Naive thymus-derived CD8-positive, alpha-beta T cell (primary cell): ENCODE data around the gene S100PBP. TPM values are rescaled to one million over a fixed set of nuclear protein-coding genes. Genes with fewer than 3 reads are reported as not detected.
A peak's percentile ranks its signal among the peaks of the same experiment; 100 is the strongest.
"Not testable (repeated sequence)": the region's sequence is repeated elsewhere in the genome, so short reads cannot be mapped to it uniquely, and the experiment has no call there.

ENCODE experiments used
- ATAC-seq, 2 donors: fragments of 150-1000 bp; cut with Tn5 transposase in 1 of 2; sonication (Bioruptor Pico), chemical (Tn5 transposase) in 1 of 2; 1 replicate in 1 of 2; 2 replicates in 1 of 2; pipeline ENCODE4 v1.10.0; 2021; ENCODE audit warnings: mild to moderate bottlenecking in 2 of 2, moderate library complexity in 2 of 2
- POLR2A ChIA-PET: fragments of 350-600 bp; sonication (Branson Sonifier 250); formaldehyde crosslinking; loops from one replicate; lab custom pipeline; 2021; ENCODE audit warnings: antibody characterized with exemption; lab: Charles Lee
- DNase-seq, 10 donors: peaks; one replicate each; pipeline versions ENCODE4 v3.0.0 to v3.0.0-alpha.2; 2020 to 2022
- H3K27ac Mint-ChIP-seq, 10 donors: one replicate each; pipeline ENCODE4 v1.8.0; 2020 to 2022; ENCODE audit warnings: mild to moderate bottlenecking in 10 of 10, mixed read lengths in 10 of 10, moderate library complexity in 4 of 10, inconsistent platforms in 1 of 10
- H3K27me3 Mint-ChIP-seq, 5 donors: one replicate each; pipeline ENCODE4 v1.8.0; 2021 to 2022; ENCODE audit warnings: mixed read lengths in 5 of 5
- H3K36me3 Mint-ChIP-seq, 3 donors: one replicate each; pipeline ENCODE4 v1.8.0; 2020 to 2022; ENCODE audit warnings: mixed read lengths in 3 of 3, mild to moderate bottlenecking in 2 of 3, inconsistent platforms in 1 of 3
- H3K4me1 Mint-ChIP-seq, 4 donors: one replicate each; pipeline ENCODE4 v1.8.0; 2021 to 2022; ENCODE audit warnings: mixed read lengths in 4 of 4
- H3K4me3 Mint-ChIP-seq, 10 donors: one replicate each; pipeline ENCODE4 v1.8.0; 2020 to 2022; ENCODE audit warnings: mild to moderate bottlenecking in 10 of 10, mixed read lengths in 10 of 10, moderate library complexity in 6 of 10, inconsistent platforms in 1 of 10
- H3K9me3 Mint-ChIP-seq, 9 donors: one replicate each; pipeline ENCODE4 v1.8.0; 2020 to 2022; ENCODE audit warnings: mixed read lengths in 9 of 9, mild to moderate bottlenecking in 3 of 9, inconsistent platforms in 1 of 9, moderate library complexity in 1 of 9
- polyA plus RNA-seq, 3 donors: library from polyadenylated mRNA; unstranded; fragments of 300-500 nt; fragmentation: Illumina TruSeq; gene quantifications; one replicate each; pipeline ENCODE4 v1.2.3, GENCODE V29; 2021
- total RNA-seq, 8 experiments: library from RNA in 2 of 8; stranded (reverse) in 2 of 8; gene quantifications; one replicate each; pipeline ENCODE4 v1.2.3 and lab custom pipeline; 2021 to 2026

S100PBP gene
- total and polyA plus RNA-seq, 5 experiments from 2014 or later = 5.0 to 50.5 (median 9.6) TPM

DNA sequence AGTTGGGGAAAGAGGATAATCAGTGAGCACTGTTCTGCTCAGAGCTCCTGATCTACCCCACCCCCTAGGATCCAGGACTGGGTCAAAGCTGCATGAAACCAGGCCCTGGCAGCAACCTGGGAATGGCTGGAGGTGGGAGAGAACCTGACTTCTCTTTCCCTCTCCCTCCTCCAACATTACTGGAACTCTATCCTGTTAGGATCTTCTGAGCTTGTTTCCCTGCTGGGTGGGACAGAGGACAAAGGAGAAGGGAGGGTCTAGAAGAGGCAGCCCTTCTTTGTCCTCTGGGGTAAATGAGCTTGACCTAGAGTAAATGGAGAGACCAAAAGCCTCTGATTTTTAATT lies 43.0 kb upstream of the S100PBP start:
- peak overlapping the region in 6 of 10 donors; percentile 53 to 91 (median 74) for H3K27ac Mint-ChIP-seq
- no peaks in the 10 kb centered on the region for H3K9me3 Mint-ChIP-seq
- no peak overlapping the region for H3K4me3 Mint-ChIP-seq
- no peaks in the 10 kb centered on the region for H3K27me3 Mint-ChIP-seq
- H3K36me3 Mint-ChIP-seq = peaks cover 0 to 39% (median 4%) of the 10 kb centered on the region in 3 donors
- POLR2A ChIA-PET = no interaction called here
- ATAC-seq (no peak), DNase-seq (no peak)
- H3K4me1 Mint-ChIP-seq = peaks cover 3 to 10% (median 8%) of the 10 kb centered on the region in 4 donors

DNA sequence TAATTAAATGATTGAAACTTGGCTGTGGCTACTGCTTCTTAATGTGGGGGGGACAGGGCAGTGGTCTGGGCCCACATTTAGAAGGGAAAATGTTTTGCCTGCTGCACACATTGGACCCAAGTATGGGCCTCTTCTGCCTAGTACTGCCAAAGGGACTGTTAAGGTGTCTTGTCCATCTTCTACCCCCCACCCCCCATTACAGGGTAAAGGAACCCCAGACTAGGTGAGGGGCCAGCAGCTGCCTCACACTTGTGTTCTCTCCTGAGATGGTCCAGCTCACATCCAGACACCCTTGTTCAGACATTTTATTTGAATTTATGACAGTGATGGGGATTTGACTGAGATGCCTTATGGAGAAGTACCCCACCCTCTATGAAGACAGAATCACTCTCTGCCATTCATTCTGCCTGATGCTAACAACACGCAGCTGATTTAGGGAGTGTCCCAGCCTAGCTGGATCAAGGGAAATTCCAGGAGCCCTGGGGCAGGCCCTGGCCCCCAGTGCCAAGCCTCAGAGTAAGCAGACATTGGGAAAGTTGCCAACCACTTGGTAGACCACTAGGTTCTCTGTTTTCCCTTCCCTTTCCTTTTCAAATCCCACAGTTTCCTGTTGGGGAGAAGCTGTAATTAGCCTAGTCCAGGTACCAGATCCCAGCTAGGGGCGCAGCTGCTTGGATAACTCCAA lies 42.4 kb upstream of the S100PBP start:
- Mint-ChIP-seq H3K4me3 (no peak overlapping the region), H3K4me1 (peaks cover 3 to 10% (median 8%) of the 10 kb centered on the region in 4 donors), H3K27me3 (no peaks in the 10 kb centered on the region), H3K27ac (peak overlapping the region in 6 of 10 donors; percentile 34 to 75 (median 52)), H3K36me3 (peaks cover 0 to 46% (median 8%) of the 10 kb centered on the region in 3 donors), H3K9me3 (no peaks in the 10 kb centered on the region)
- POLR2A ChIA-PET = no interaction called here
- DNase-seq (no peak), ATAC-seq (no peak)

DNA sequence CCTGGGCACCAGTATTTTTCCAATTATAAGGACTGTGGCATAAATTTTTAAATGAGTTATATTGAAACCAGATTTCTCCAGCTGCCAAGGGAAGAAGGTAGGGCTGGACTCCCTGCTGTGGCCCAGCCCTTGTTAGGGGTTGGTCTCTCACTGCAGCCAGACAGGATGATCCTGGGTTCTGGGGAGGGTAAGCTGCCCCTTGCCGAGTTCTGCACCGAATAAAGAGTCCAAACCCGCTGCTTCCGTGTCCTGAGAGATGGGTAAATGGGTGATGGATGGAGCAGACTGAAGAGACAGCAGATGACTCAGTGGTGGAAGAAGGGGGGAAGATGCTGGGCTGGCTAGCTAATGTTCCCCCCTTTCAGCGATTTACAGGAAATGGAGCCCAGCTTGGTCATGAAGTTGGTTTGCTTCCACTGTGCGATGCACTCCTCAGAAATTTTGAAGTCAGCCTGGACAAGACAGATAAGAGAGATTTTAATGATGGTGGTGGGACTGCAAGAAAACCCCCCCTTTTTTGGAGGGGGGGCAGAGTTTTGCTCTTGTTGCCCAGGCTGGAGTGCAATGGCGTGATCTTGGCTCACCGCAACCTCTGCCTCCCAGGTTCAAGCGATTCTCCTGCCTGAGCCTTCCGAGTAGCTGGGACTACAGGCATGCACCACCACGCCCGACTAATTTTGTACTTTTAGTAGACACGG lies 41.7 kb upstream of the S100PBP start:
- no peak for DNase-seq
- POLR2A ChIA-PET = no interaction called here
- Mint-ChIP-seq H3K36me3 (peaks cover 0 to 53% (median 10%) of the 10 kb centered on the region in 3 donors), H3K4me3 (no peak overlapping the region), H3K4me1 (peaks cover 3 to 10% (median 8%) of the 10 kb centered on the region in 4 donors), H3K27ac (peak overlapping the region in 6 of 10 donors; percentile 31 to 84 (median 61)), H3K9me3 (no peaks in the 10 kb centered on the region), H3K27me3 (no peaks in the 10 kb centered on the region)
- ATAC-seq = no peak

DNA sequence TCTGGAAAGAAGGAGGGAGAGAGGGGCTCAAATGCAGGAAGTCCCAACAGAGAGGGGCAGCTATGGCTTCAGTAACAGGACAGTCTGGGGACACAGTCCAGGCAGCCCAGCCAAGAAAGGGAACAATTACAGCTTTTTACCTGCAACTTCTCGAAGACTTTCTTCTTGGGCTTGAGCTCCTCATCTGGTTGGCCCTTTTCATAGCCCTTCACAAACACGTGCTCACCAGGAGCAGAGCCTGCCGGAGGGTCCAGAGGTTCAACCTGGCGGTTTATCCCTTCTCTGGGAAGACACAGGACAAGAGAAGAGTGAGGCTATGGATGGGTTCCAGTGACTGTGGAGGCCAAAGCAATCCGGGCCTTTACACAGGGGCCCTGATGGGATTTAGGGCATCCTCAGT lies 38.2 kb upstream of the S100PBP start:
- no peaks in the 10 kb centered on the region for H3K27me3 Mint-ChIP-seq
- DNase-seq = no peak
- no peak for ATAC-seq
- H3K4me1 Mint-ChIP-seq = peaks cover 0 to 4% (median under 1%) of the 10 kb centered on the region in 4 donors
- no peaks in the 10 kb centered on the region for H3K9me3 Mint-ChIP-seq
- peak overlapping the region in 3 of 10 donors; percentile 17 to 57 (median 33) for H3K27ac Mint-ChIP-seq
- no peak overlapping the region for H3K4me3 Mint-ChIP-seq
- H3K36me3 Mint-ChIP-seq = peaks cover 0 to 83% (median 17%) of the 10 kb centered on the region in 3 donors
- POLR2A ChIA-PET = no interaction called here

DNA sequence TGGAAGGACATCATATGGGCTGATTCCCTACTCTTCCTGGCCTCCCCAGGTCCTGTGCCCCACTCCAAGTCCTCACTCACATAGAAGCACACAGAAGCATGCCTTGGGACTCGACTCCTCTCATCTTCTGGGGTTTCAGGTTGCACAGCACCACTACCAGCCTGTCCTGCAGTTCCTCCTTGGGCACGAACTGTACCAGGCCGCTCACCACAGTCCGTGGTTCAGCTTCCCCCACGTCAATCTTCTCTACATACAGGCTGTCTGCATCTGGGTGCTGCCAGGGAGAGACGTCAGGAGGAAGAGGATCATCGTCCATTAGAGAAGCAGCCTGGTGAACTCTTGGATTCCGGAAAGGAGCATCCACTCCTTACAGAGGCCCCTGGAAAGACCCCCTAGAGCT lies 37.4 kb upstream of the S100PBP start:
- H3K4me1 Mint-ChIP-seq = peaks cover 0 to 3% (median 0%) of the 10 kb centered on the region in 4 donors
- DNase-seq = no peak
- POLR2A ChIA-PET = no interaction called here
- H3K9me3 Mint-ChIP-seq = no peaks in the 10 kb centered on the region
- peak overlapping the region in 8 of 10 donors; percentile 19 to 57 (median 53) for H3K27ac Mint-ChIP-seq
- no peak overlapping the region for H3K4me3 Mint-ChIP-seq
- peaks cover 0 to 88% (median 21%) of the 10 kb centered on the region in 3 donors for H3K36me3 Mint-ChIP-seq
- no peaks in the 10 kb centered on the region for H3K27me3 Mint-ChIP-seq
- no peak for ATAC-seq

DNA sequence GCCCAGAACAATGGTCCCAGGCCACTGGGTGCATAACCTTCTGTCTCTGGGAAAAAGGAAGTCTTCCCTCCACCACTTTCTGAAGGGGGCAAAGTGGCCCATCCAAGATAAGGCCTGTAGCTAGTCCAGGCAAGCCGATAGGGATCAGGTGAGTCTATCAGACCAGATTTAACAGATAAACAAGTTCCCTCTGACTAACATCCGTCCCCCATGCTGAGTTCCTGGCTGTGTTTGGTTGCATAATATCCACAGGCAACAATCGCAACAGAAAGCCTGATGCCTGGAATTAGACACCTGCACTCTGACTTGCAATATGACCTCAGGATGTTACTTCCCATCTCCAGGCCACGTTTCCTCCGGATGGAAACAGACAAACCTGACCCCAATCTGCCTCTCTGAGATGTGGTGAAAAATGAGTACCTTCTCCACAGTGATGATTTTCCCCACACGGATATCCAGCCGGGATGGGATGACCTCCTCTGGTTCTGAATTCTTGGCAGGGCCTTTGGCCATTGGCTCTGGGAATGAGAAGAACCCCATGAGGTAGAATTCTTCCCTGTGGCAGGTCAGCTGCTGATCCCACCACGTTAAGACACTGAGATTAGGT lies 36.7 kb upstream of the S100PBP start:
- H3K9me3 Mint-ChIP-seq = no peaks in the 10 kb centered on the region
- no peak for ATAC-seq
- no peak overlapping the region for H3K4me3 Mint-ChIP-seq
- POLR2A ChIA-PET = no interaction called here
- H3K27ac Mint-ChIP-seq = peak overlapping the region in 5 of 10 donors; percentile 48 to 74 (median 57)
- no peak for DNase-seq
- peaks cover 0 to 88% (median 21%) of the 10 kb centered on the region in 3 donors for H3K36me3 Mint-ChIP-seq
- H3K27me3 Mint-ChIP-seq = no peaks in the 10 kb centered on the region
- H3K4me1 Mint-ChIP-seq = peaks cover 0 to 2% (median 0%) of the 10 kb centered on the region in 4 donors

DNA sequence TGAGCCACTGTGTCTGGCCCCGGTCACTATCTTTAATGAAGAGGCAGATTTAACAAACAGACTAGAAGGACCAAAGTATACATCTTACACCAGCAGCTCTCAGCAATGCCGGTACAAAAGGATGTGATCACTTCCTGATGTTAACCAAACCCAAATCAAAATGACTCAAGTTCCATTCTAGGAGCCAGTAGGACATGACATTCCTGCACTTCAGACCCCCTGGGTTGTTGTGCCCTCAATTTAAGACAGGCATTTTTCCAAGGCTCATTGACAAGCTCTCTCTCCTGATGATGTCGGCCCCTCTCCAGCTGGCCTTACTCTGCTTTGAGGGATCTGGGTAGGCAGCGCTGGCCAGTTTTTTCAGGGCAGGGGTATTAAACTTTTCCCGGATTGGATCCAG lies 35.4 kb upstream of the S100PBP start:
- Mint-ChIP-seq H3K27ac (peak overlapping the region in 3 of 10 donors; percentile 17 to 61 (median 32)), H3K27me3 (no peaks in the 10 kb centered on the region), H3K4me1 (no peaks in the 10 kb centered on the region), H3K9me3 (no peaks in the 10 kb centered on the region), H3K4me3 (no peak overlapping the region), H3K36me3 (peaks cover 0 to 91% (median 18%) of the 10 kb centered on the region in 3 donors)
- POLR2A ChIA-PET = no interaction called here
- no peak for ATAC-seq
- no peak for DNase-seq

DNA sequence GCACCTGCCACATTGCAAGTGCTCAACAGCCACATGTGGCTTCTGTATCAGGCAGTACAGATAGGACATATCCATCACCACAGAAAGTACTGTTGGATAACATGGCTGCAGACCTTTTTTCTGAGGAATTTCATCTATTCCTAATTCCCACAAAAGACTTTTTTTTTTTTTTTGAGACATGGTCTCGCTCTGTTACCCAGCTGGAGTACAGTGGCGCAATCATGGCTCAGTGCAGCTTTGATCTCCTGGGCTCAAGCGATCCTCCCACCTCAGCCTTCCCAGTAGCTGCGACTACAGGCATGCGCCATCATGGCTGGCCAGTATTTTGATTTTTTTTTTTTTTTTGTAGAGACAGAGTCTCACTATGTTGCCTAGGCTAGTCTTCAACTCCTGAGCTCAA lies 33.6 kb upstream of the S100PBP start:
- H3K36me3 Mint-ChIP-seq = peaks cover 0 to 86% (median 18%) of the 10 kb centered on the region in 3 donors
- H3K27ac Mint-ChIP-seq = peak overlapping the region in 3 of 10 donors; percentile 27 to 48 (median 36)
- no peak for ATAC-seq
- DNase-seq = no peak
- POLR2A ChIA-PET = no interaction called here
- no peaks in the 10 kb centered on the region for H3K27me3 Mint-ChIP-seq
- H3K9me3 Mint-ChIP-seq = no peaks in the 10 kb centered on the region
- H3K4me3 Mint-ChIP-seq = no peak overlapping the region
- no peaks in the 10 kb centered on the region for H3K4me1 Mint-ChIP-seq

DNA sequence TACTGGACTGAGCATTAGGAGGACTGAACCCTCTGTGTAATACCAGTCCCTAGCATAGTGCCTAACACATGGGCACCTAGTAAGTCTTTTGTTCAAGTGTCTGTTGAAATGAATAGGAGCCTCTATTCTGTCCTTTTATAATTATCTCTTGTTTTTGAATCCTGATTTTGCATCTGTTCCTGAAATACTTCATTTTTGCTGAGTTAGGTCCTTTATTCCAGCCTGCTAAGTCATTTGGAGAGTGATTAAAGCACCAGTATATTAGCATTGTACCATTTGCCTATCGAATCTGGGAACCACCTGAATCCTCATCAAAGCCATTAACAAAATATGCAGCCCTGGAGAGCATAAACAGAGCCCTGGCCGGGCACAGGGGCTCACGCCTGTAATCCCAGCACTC lies 32.6 kb upstream of the S100PBP start:
- peak overlapping the region in 4 of 10 donors; percentile 15 to 48 (median 26) for H3K27ac Mint-ChIP-seq
- DNase-seq (no peak), ATAC-seq (no peak)
- no peak overlapping the region for H3K4me3 Mint-ChIP-seq
- POLR2A ChIA-PET = no interaction called here
- H3K4me1 Mint-ChIP-seq = no peaks in the 10 kb centered on the region
- H3K9me3 Mint-ChIP-seq = no peaks in the 10 kb centered on the region
- no peaks in the 10 kb centered on the region for H3K27me3 Mint-ChIP-seq
- H3K36me3 Mint-ChIP-seq = peaks cover 0 to 82% (median 18%) of the 10 kb centered on the region in 3 donors

DNA sequence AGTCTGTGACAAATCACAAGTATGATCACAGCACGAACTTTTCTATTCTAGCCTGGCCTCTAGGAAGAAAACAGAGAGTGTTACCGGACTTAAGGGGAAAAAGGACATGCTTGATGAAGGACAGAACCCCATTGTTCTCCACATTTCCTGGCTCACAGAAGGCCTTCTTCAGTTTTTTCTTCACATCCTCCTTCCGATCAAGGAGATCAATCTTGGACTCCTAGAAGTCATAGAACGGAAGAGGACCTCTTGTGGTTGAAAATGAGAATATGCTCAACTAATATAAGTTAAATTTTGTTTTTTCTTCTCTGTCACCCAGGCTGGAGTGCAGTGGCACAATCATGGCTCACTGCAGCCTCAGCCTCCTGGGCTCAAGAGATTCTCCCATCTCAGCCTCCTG lies 30.6 kb upstream of the S100PBP start:
- Mint-ChIP-seq H3K36me3 (peaks cover 0 to 76% (median 15%) of the 10 kb centered on the region in 3 donors), H3K4me3 (no peak overlapping the region), H3K27ac (peak overlapping the region in 4 of 10 donors; percentile 36 to 58 (median 40)), H3K27me3 (no peaks in the 10 kb centered on the region), H3K9me3 (no peaks in the 10 kb centered on the region), H3K4me1 (peaks cover 0 to 2% (median 0%) of the 10 kb centered on the region in 4 donors)
- POLR2A ChIA-PET = interaction anchor here (0.6 kb wide), 1 partner anchor 719 kb away, joined by 5 read pairs; no protein-coding TSS in a partner anchor
- no peak for DNase-seq
- ATAC-seq = no peak

DNA sequence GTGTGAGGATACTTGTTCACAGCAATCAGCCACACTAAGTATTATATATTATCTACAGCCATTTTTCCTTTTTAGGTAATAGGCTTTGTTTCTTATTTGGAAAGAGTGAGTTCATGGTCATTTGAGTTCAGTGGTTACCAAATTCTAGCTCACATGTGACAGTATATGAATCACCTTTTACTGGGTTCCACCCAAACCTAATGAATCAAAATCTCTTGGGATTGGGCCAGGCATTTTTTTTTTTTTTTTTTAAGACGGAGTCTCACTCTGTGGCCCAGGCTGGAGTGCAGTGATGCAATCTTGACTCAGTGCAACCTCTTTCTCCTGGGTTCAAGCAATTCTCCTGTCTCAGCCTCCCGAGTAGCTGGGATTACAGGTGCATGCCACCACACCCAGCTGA lies 28.1 kb upstream of the S100PBP start:
- not testable (repeated sequence) for ATAC-seq, DNase-seq, H3K9me3 Mint-ChIP-seq, H3K27me3 Mint-ChIP-seq, H3K4me3 Mint-ChIP-seq, H3K27ac Mint-ChIP-seq
- Mint-ChIP-seq H3K36me3 (peaks cover 0 to 75% (median 15%) of the 10 kb centered on the region in 3 donors), H3K4me1 (peaks cover 6 to 10% (median 8%) of the 10 kb centered on the region in 4 donors)
- POLR2A ChIA-PET = interaction anchor here (0.7 kb wide), 1 partner anchor 12 kb away, joined by 3 read pairs; no protein-coding TSS in a partner anchor

DNA sequence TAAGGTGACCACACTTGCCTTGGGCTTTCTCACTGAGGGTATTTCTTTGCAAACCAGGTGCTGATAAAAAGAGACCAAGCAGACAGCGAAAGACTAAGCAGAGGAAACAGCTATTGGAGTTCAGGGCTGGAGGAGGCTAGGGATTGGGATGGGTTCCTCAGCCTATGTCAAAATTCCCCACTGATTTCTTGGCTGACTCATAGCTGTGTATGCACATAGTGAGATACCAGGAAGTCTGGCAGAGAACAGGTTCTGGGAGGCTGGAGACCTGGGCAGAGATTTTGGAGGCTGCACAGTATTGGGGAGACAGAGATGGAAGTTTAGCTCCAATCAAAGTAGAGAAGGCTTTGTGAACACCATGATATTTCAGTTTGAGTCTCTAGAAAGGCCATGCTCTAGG lies 25.6 kb upstream of the S100PBP start:
- Mint-ChIP-seq H3K27me3 (no peaks in the 10 kb centered on the region), H3K4me1 (peaks cover 6 to 13% (median 8%) of the 10 kb centered on the region in 4 donors), H3K9me3 (no peaks in the 10 kb centered on the region), H3K36me3 (peaks cover 0 to 60% (median 15%) of the 10 kb centered on the region in 3 donors), H3K4me3 (no peak overlapping the region), H3K27ac (peak overlapping the region in 4 of 10 donors; percentile 6 to 60 (median 28))
- no peak for DNase-seq
- POLR2A ChIA-PET = no interaction called here
- no peak for ATAC-seq
